ENCODE measurements around the gene HS3ST4. TPM values are rescaled to one million over a fixed set of nuclear protein-coding genes. Genes with fewer than 3 reads are reported as not detected.

Gene HS3ST4
- total and polyA plus RNA-seq, 2 donors (not counting 3 experiments of a cell fraction or from before 2014, with no cell fraction given) = not detected

- no peaks in the 10 kb centered on the region for H3K79me2 ChIP-seq (ENCODE audit: control insufficient read depth, insufficient read depth, low read length)
- no peaks in the 10 kb centered on the region for H3K4me1 ChIP-seq (ENCODE audit: control insufficient read depth, extremely low read depth, insufficient read depth, low read length)
- no peak overlapping the region for H3K4me2 ChIP-seq (ENCODE audit: insufficient read depth, low read length)
- no TSS peak for BruUV-seq (replicated peaks)
- FAIRE-seq = no peak
- no peak overlapping the region for H2AFZ ChIP-seq (ENCODE audit: low read depth, low read length)
- no peak overlapping the region for H3K27ac ChIP-seq (ENCODE audit: insufficient read depth, low read depth, low read length)
- no peak for TF ChIP-seq CTCF (IDR thresholded peaks at IDR 0.05; ENCODE audit: extremely low read depth in 1 of 2, insufficient read depth in 1 of 2, low read depth in 1 of 2, low read length in 2 of 2)
- no peak for TF ChIP-seq GATA2 (IDR thresholded peaks at IDR 0.05; ENCODE audit: insufficient read depth, insufficient read length, low read depth, low read length)
- TF ChIP-seq JUN (IDR thresholded peaks at IDR 0.05; ENCODE audit: borderline replicate concordance, insufficient read depth, insufficient read length, low read depth) = no peak
- no peak for TF ChIP-seq POLR2AphosphoS5 (IDR thresholded peaks at IDR 0.05; ENCODE audit: insufficient read depth, low read depth, low read length)
- no peak for TF ChIP-seq MYC (IDR thresholded peaks at IDR 0.05; ENCODE audit: low read depth, low read length)
- no peak for TF ChIP-seq FOS (IDR thresholded peaks at IDR 0.05; ENCODE audit: borderline replicate concordance, insufficient read depth, low read length)
- no peak for TF ChIP-seq EZH2 (IDR thresholded peaks at IDR 0.05; ENCODE audit: borderline replicate concordance, low read depth, low read length, severe bottlenecking)
- no peak for TF ChIP-seq POLR2A (IDR thresholded peaks at IDR 0.05; ENCODE audit: low read depth, low read length)
- no peak for TF ChIP-seq MAX (IDR thresholded peaks at IDR 0.05; ENCODE audit: insufficient read depth, insufficient read length)
- H3K9me3 ChIP-seq (replicated peaks; ENCODE audit: control insufficient read depth, insufficient read depth, low read length) = no peaks in the 10 kb centered on the region
- no peaks in the 10 kb centered on the region for H3K36me3 ChIP-seq (ENCODE audit: control insufficient read depth in 2 of 2, extremely low read depth in 1 of 2, insufficient read depth in 2 of 2, low read length in 2 of 2)
- dilution Hi-C loops (cut with MboI; ENCODE audit: extremely low pct_ligation_motif_present, low sequenced_read_pairs) = no loop called here
- H3K4me3 ChIP-seq (replicated peaks in 1 of 3; ENCODE audit: insufficient read depth in 1 of 3, low read depth in 1 of 3, low read length in 3 of 3) = no peak overlapping the region
- ChIA-PET POLR2A (no interaction called here), CTCF (interaction anchor here (1.0 kb wide), 1 partner anchor 13 kb away, joined by 3 read pairs; no protein-coding TSS in a partner anchor)
- no peaks in the 10 kb centered on the region for H3K9me1 ChIP-seq (replicated peaks; ENCODE audit: control insufficient read depth, extremely low read depth, insufficient read depth, low read length)
- no peaks in the 10 kb centered on the region for H4K20me1 ChIP-seq (replicated peaks; ENCODE audit: control insufficient read depth, extremely low read depth, insufficient read depth, low read length)
- H3K9ac ChIP-seq (replicated peaks; ENCODE audit: extremely low read depth, insufficient read depth, low read length) = no peak overlapping the region
- intact Hi-C loops (cut with micrococcal nuclease) = no loop called here
- DNase-seq (ENCODE audit: low read depth, low spot score) = no peak
- H3K27me3 ChIP-seq (ENCODE audit: control insufficient read depth in 2 of 2, insufficient read depth in 2 of 2, low read length in 2 of 2) = no peaks in the 10 kb centered on the region
These were observed 313.6 kb downstream of the HS3ST4 start for GRCh38 chr16:26005336-26005735.

Data from endothelial cell of umbilical vein (primary cell).